Subcutaneous abdominal adipose tissue (tissue), 5 donors: ENCODE measurements around the gene IL17RB.

ENCODE experiments used
- H3K27ac ChIP-seq: one replicate; pipeline ENCODE4 v1.7.0; 2013; ENCODE audit warnings: low read depth, mild to moderate bottlenecking, inconsistent platforms, low read length, moderate library complexity
- H3K27me3 ChIP-seq, 5 donors: one replicate each; pipeline ENCODE4 v1.7.0; 2013; ENCODE audit warnings: low read length in 5 of 5, inconsistent platforms in 1 of 5; ENCODE audit not compliant: control insufficient read depth in 5 of 5, insufficient read depth in 4 of 5
- H3K36me3 ChIP-seq, 5 donors: one replicate each; pipeline ENCODE4 v1.7.0; 2013; ENCODE audit warnings: low read length in 5 of 5; ENCODE audit not compliant: control insufficient read depth in 5 of 5, insufficient read depth in 5 of 5
- H3K4me1 ChIP-seq, 5 donors: one replicate each; pipeline ENCODE4 v1.7.0; 2013; ENCODE audit warnings: low read length in 5 of 5, mild to moderate bottlenecking in 3 of 5, moderate library complexity in 1 of 5; ENCODE audit not compliant: control insufficient read depth in 5 of 5, insufficient read depth in 5 of 5
- H3K4me3 ChIP-seq, 5 donors: one replicate each; pipeline ENCODE4 v1.7.0; 2013; ENCODE audit warnings: low read length in 5 of 5, low read depth in 1 of 5
- H3K9ac ChIP-seq, 5 donors: one replicate each; pipeline ENCODE4 v1.7.0; 2013; ENCODE audit warnings: low read length in 5 of 5, mild to moderate bottlenecking in 4 of 5, moderate library complexity in 3 of 5
- H3K9me3 ChIP-seq, 5 donors: one replicate each; pipeline ENCODE4 v1.7.0; 2013; ENCODE audit warnings: low read length in 5 of 5; ENCODE audit not compliant: control insufficient read depth in 5 of 5
- donor health status: healthy.
- donor health status: healthy.
- donor health status: healthy.
- donor health status: healthy.
- donor health status: healthy.

IL17RB gene

DNA sequence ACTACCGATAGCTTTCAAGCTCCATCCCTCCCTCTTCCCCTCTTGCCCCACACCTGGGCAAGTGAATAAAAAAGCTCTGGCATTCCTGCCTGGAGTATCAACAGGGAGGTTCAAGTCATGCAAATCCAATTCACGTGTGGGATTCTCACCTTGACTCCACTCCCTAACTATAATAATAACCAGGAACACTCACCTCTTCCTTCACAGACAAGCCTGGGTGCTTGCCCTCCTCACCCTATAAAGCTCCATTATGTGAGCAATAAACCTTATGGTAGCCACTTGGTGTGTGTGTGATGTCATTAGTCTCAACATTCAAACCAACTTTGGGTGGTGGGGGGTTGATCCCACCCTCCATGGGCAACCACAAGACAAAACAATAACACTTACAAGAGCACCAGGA is 16.8 kb upstream of the IL17RB start:
- no peak overlapping the region for H3K9ac ChIP-seq
- H3K4me3 ChIP-seq: no peak overlapping the region
- H3K27me3 ChIP-seq: no peaks in the 10 kb centered on the region
- no peaks in the 10 kb centered on the region for H3K36me3 ChIP-seq
- no peak overlapping the region for H3K27ac ChIP-seq
- H3K4me1 ChIP-seq: no peaks in the 10 kb centered on the region
- no peaks in the 10 kb centered on the region for H3K9me3 ChIP-seq

GRCh38 chr3:53830944-53831343 is 15.4 kb upstream of the IL17RB start:
- no peak overlapping the region for H3K9ac ChIP-seq
- H3K27me3 ChIP-seq: no peaks in the 10 kb centered on the region
- H3K4me1 ChIP-seq: no peaks in the 10 kb centered on the region
- no peaks in the 10 kb centered on the region for H3K9me3 ChIP-seq
- H3K4me3 ChIP-seq: no peak overlapping the region
- no peaks in the 10 kb centered on the region for H3K36me3 ChIP-seq
- no peak overlapping the region for H3K27ac ChIP-seq

DNA sequence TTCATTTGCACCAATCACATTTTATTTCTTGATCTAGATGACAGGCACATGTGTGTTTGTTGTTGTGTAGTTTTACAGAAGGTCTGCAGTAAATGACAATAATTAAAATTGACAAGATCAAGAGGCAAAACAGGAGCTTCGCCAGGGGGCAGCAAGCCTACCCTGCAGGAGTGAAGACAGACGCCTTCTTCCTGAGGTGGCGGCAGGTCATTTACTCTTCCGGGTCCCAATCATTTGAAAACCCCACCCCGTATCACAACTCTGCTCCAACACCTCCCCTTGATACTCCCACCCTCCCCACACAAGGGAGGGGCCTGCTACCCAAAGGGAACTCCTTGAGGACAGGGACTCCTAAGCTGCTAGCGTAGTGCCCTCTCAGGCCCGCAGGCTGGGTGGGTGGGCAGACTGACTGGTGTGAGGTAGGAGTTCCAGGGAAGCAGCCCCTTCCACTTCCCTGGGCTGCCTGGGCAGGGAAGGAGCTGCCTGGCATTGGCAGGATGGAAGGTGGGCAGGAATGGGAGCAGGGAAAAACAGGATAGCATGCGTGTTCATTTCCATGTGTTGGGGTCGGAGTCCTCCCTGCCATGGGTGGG is 13.2 kb upstream of the IL17RB start:
- Histone ChIP-seq H3K4me1 (no peaks in the 10 kb centered on the region), H3K27me3 (no peaks in the 10 kb centered on the region), H3K9me3 (no peaks in the 10 kb centered on the region), H3K4me3 (no peak overlapping the region), H3K27ac (no peak overlapping the region), H3K9ac (no peak overlapping the region), H3K36me3 (no peaks in the 10 kb centered on the region)

DNA sequence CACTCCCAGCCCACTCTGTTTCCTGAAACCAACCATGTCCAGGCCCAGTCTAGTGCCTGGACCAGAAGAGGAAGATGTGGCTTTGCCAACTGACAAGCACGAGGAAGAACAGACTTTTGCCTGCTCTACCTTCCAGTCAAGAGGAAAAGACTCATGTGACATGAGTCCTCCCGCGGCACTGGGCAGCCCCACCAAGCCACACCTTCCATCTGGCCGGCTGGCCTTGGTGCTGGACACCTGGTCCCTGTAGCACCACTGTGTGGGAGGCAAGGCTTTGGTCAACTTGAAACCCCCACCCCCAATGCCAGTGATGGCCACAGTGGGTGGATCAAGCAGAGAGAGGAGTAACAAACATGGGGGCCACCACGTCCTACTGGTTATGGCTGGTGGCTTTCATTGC is 12.7 kb upstream of the IL17RB start:
- Histone ChIP-seq H3K9ac (no peak overlapping the region), H3K9me3 (no peaks in the 10 kb centered on the region), H3K4me3 (no peak overlapping the region), H3K4me1 (no peaks in the 10 kb centered on the region), H3K27me3 (no peaks in the 10 kb centered on the region), H3K36me3 (no peaks in the 10 kb centered on the region), H3K27ac (no peak overlapping the region)

DNA sequence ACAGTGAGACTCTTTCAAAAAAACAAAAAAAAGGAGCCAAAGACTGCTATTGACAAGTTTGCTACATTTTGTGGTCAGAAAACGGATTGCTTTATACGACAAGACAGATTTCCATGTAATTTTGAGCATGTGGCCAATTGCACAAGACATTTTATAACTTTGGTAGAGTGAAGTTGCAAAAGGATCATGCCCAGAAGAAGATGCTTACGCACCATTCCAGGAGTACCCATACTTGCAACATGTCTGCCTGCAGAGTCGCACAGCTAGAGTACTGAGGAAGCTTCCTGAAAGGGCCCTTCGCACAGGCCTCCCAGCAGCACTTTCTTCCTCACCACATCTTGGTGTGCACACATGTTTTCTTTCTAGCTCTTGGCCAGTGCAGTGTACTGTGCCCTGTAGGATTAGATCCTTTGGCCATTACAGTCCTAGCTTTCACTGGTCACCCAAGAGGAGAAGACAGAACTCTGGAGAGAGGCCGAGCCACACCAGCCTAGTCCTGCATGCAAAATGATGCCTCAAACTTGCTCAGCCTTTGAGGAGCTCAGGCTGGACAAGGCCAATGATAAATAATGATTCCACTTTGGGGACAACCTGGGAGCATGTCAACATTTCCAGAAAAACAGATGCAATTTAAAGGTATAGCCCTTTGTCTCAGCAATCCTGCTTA is 11.8 kb upstream of the IL17RB start:
- Histone ChIP-seq H3K36me3 (no peaks in the 10 kb centered on the region), H3K9me3 (no peaks in the 10 kb centered on the region), H3K27me3 (no peaks in the 10 kb centered on the region), H3K4me3 (no peak overlapping the region), H3K9ac (no peak overlapping the region), H3K4me1 (no peaks in the 10 kb centered on the region), H3K27ac (no peak overlapping the region)

DNA sequence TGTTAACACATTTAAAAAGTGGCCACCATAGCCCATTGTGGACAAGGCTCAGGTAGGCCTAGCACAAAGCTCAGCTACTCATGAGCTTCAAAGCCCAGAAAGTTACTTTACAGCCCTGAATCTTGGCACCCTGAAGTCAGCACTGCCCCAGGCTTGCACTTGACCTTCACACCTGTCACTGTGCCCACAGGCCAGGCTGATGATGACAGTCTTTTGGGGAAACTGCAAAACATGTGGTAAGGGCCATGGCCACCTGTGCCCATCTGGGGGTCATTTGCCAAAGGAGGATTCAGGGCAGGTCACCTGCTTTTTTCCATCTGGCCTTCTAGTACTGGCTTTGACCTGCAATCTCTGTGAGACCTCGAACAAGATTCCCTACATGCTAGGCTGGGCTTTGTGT is 11.1 kb upstream of the IL17RB start:
- H3K36me3 ChIP-seq: no peaks in the 10 kb centered on the region
- H3K27ac ChIP-seq: no peak overlapping the region

GRCh38 chr3:53836084-53836872 is 10.1 kb upstream of the IL17RB start:
- H3K4me1 ChIP-seq: no peaks in the 10 kb centered on the region
- H3K9ac ChIP-seq: no peak overlapping the region
- no peaks in the 10 kb centered on the region for H3K36me3 ChIP-seq
- H3K4me3 ChIP-seq: no peak overlapping the region
- H3K9me3 ChIP-seq: no peaks in the 10 kb centered on the region
- no peaks in the 10 kb centered on the region for H3K27me3 ChIP-seq
- no peak overlapping the region for H3K27ac ChIP-seq

More for the DNA sequence above, 11.1 kb upstream of the IL17RB start:
- no peaks in the 10 kb centered on the region for H3K4me1 ChIP-seq
- no peaks in the 10 kb centered on the region for H3K9me3 ChIP-seq
- H3K9ac ChIP-seq: no peak overlapping the region
- H3K27me3 ChIP-seq: no peaks in the 10 kb centered on the region
- H3K4me3 ChIP-seq: no peak overlapping the region

DNA sequence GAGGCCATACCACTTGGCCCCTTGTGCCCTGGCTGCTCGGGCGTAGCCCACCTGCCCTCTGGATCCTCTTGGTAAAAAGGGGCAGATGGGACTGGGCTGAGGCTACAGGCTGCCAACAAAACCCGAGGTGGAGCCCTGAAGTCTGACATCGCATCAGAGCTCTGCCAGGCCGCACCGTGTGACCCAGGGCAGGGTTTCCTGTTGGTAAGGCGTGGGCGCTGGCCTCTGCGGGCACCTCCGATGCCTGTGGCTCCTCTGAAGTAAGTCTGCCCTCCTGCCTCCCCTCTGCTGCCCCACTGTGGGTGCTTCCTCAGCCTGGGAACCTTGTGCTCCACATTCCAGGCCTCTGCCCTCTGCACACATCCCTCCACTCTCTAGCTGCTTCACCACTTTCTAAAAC is 9.0 kb upstream of the IL17RB start:
- Histone ChIP-seq H3K4me3 (no peak overlapping the region), H3K9me3 (no peaks in the 10 kb centered on the region), H3K4me1 (no peaks in the 10 kb centered on the region), H3K27me3 (no peaks in the 10 kb centered on the region), H3K9ac (no peak overlapping the region), H3K27ac (no peak overlapping the region), H3K36me3 (no peaks in the 10 kb centered on the region)

GRCh38 chr3:53841296-53841695 is 5.1 kb upstream of the IL17RB start:
- Histone ChIP-seq H3K27me3 (peaks cover 0 to 10% (median 4%) of the 10 kb centered on the region in 5 donors), H3K27ac (no peak overlapping the region), H3K4me1 (peaks cover 0 to 11% (median 7%) of the 10 kb centered on the region in 5 donors), H3K4me3 (no peak overlapping the region), H3K36me3 (no peaks in the 10 kb centered on the region), H3K9me3 (no peaks in the 10 kb centered on the region), H3K9ac (no peak overlapping the region)

DNA sequence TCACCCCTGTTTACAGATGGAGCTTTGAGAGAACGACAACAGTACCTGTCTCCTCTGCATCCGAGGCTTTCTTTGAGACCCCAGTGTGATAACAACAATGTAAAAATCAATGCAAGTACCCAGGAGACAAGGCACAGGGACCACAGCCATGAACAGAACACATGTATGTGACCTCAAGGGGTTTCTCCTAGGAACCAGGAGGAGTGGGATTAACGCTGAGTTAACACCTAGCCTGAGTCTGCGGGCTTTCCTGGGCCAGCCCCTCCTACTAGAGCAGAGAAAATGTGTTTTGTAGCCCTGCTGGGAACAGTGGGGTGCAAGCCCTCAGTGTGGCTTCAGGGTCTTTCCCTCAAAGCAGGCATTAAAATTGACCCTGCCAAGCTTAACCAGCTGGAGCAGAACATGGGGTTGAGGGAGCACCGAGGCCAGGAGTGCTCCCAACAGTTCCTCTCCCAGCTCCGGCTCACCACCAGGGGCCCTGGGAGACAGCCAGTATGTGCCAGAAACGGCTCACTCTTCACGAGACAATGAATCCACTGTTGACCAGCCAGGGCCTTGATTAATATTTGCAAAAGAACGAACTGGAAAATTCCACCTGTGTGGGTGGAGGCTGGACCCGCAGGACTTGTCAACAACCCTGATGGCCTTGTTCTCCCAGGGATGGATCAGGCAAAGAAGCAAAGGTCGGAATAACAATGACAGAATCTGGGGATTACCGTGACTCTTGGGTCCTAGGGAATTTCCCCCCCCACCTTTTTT is 3.8 kb upstream of the IL17RB start:
- Histone ChIP-seq H3K4me1 (peaks cover 0 to 18% (median 13%) of the 10 kb centered on the region in 5 donors), H3K4me3 (no peak overlapping the region), H3K9me3 (no peaks in the 10 kb centered on the region), H3K9ac (no peak overlapping the region), H3K36me3 (no peaks in the 10 kb centered on the region), H3K27ac (no peak overlapping the region), H3K27me3 (peaks cover 6 to 20% (median 12%) of the 10 kb centered on the region in 5 donors)
